ENCODE measurements around the gene SPAST.
"Not testable (repeated sequence)": the region's sequence is repeated elsewhere in the genome, so short reads cannot be mapped to it uniquely, and the experiment has no call there.

DNA sequence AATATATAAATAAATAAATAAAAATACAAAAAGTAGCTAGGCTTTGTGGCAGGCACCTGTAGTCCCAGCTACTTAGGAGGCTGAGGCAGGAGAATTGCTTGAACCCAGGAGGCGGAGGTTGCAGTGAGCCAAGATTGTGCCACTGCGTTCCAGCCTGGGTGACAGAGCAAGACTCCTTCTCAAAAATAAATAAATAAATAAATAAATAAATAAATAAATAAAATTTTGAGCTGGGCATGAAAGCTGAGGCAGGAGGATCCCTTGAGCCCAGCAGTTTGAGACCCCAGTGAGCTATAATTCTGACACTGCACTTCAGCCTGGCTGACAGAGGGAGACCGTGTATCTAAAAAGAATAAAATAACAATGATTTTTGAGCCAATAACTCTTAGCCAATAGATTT is 8.8 kb upstream of the SPAST start:
- not testable (repeated sequence) for TF ChIP-seq HNRNPK (IDR thresholded peaks at IDR 0.05; ENCODE audit: low read depth, low read length, poor library complexity, severe bottlenecking); TAF1 (CRISPR knock-in tag; IDR thresholded peaks at IDR 0.05); ZSCAN29 (CRISPR knock-in tag; conservative IDR thresholded peaks at IDR 0.05); NFRKB (IDR thresholded peaks at IDR 0.05); TP53 (CRISPR knock-in tag; conservative IDR thresholded peaks at IDR 0.05); PHF8 (CRISPR knock-in tag; IDR thresholded peaks at IDR 0.05); CHD4 (IDR thresholded peaks at IDR 0.05; ENCODE audit: borderline replicate concordance, low read length); ATM (IDR thresholded peaks at IDR 0.05; ENCODE audit: borderline replicate concordance)
- TF ChIP-seq, protein P1, sequence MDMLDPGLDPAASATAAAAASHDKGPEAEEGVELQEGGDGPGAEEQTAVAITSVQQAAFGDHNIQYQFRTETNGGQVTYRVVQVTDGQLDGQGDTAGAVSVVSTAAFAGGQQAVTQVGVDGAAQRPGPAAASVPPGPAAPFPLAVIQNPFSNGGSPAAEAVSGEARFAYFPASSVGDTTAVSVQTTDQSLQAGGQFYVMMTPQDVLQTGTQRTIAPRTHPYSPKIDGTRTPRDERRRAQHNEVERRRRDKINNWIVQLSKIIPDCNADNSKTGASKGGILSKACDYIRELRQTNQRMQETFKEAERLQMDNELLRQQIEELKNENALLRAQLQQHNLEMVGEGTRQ (IDR thresholded peaks at IDR 0.05; ENCODE audit: low read depth, low read length) = not testable (repeated sequence)
- TF ChIP-seq, protein P1 (CRISPR knock-in tag; IDR thresholded peaks at IDR 0.05; ENCODE audit: borderline replicate concordance) = not testable (repeated sequence)
- TF ChIP-seq, protein P2, sequence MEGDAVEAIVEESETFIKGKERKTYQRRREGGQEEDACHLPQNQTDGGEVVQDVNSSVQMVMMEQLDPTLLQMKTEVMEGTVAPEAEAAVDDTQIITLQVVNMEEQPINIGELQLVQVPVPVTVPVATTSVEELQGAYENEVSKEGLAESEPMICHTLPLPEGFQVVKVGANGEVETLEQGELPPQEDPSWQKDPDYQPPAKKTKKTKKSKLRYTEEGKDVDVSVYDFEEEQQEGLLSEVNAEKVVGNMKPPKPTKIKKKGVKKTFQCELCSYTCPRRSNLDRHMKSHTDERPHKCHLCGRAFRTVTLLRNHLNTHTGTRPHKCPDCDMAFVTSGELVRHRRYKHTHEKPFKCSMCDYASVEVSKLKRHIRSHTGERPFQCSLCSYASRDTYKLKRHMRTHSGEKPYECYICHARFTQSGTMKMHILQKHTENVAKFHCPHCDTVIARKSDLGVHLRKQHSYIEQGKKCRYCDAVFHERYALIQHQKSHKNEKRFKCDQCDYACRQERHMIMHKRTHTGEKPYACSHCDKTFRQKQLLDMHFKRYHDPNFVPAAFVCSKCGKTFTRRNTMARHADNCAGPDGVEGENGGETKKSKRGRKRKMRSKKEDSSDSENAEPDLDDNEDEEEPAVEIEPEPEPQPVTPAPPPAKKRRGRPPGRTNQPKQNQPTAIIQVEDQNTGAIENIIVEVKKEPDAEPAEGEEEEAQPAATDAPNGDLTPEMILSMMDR (CRISPR knock-in tag; IDR thresholded peaks at IDR 0.05) = not testable (repeated sequence)
- TF ChIP-seq, protein P3, sequence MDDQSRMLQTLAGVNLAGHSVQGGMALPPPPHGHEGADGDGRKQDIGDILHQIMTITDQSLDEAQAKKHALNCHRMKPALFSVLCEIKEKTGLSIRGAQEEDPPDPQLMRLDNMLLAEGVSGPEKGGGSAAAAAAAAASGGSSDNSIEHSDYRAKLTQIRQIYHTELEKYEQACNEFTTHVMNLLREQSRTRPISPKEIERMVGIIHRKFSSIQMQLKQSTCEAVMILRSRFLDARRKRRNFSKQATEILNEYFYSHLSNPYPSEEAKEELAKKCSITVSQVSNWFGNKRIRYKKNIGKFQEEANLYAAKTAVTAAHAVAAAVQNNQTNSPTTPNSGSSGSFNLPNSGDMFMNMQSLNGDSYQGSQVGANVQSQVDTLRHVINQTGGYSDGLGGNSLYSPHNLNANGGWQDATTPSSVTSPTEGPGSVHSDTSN (CRISPR knock-in tag; IDR thresholded peaks at IDR 0.05; ENCODE audit: borderline replicate concordance) = not testable (repeated sequence)
- TF ChIP-seq, protein P4, sequence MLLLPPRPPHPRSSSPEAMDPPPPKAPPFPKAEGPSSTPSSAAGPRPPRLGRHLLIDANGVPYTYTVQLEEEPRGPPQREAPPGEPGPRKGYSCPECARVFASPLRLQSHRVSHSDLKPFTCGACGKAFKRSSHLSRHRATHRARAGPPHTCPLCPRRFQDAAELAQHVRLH (CRISPR knock-in tag; IDR thresholded peaks at IDR 0.05; ENCODE audit: borderline replicate concordance, low read depth) = not testable (repeated sequence)

Measured in HepG2 (cell line).